Measurements from ENCODE around the gene PTH2R. TPM values are rescaled to one million over a fixed set of nuclear protein-coding genes. Genes with fewer than 3 reads are reported as not detected.

Gene PTH2R
- total RNA-seq, 2 donors from 2014 or later = 0.37 TPM; not detected in 1

GRCh38 chr2:208490492-208490891, 83.9 kb downstream of the PTH2R start:
- Histone ChIP-seq H3K9me3 (ENCODE audit: control insufficient read depth, low read length) (no peaks in the 10 kb centered on the region), H3K4me3 (ENCODE audit: low read length) (no peak overlapping the region), H3K27me3 (ENCODE audit: control insufficient read depth, insufficient read depth, low read length, poor library complexity, severe bottlenecking) (no peaks in the 10 kb centered on the region), H3K4me1 (ENCODE audit: control insufficient read depth, insufficient read depth, low read length) (no peaks in the 10 kb centered on the region), H3K27ac (ENCODE audit: low read depth, low read length) (no peak overlapping the region), H3K36me3 (ENCODE audit: control insufficient read depth, insufficient read depth, low read length) (no peaks in the 10 kb centered on the region), H3K9ac (ENCODE audit: extremely low read depth, low read length, poor library complexity, severe bottlenecking) (no peak overlapping the region)
- H3K27ac Mint-ChIP-seq = no peak overlapping the region
- H3K4me1 Mint-ChIP-seq = peaks cover 11% of the 10 kb centered on the region
- WGBS, 2 experiments (ENCODE audit: insufficient coverage in 1 of 2, insufficient read length in 1 of 2) = 95% methylated on average over 2 of the region's 2 CpGs; no CpG with 5 or more reads in 1 of the 2 experiments
- H3K4me3 Mint-ChIP-seq = no peak overlapping the region
- H3K9me3 Mint-ChIP-seq = no peaks in the 10 kb centered on the region
- no peaks in the 10 kb centered on the region for H3K27me3 Mint-ChIP-seq (ENCODE audit: insufficient read depth)
- H3K36me3 Mint-ChIP-seq (ENCODE audit: low read depth) = no peaks in the 10 kb centered on the region
- no peak for DNase-seq
- no peak for TF ChIP-seq CTCF (conservative IDR thresholded peaks at IDR 0.05)

GRCh38 chr2:208491641-208492040, 85.0 kb downstream of the PTH2R start:
- no peaks in the 10 kb centered on the region for H3K9me3 ChIP-seq (ENCODE audit: control insufficient read depth, low read length)
- H3K4me3 ChIP-seq (ENCODE audit: low read length) = no peak overlapping the region
- Mint-ChIP-seq H3K27me3 (ENCODE audit: insufficient read depth) (no peaks in the 10 kb centered on the region), H3K27ac (no peak overlapping the region), H3K9me3 (no peaks in the 10 kb centered on the region), H3K4me1 (peaks cover 11% of the 10 kb centered on the region), H3K4me3 (no peak overlapping the region), H3K36me3 (ENCODE audit: low read depth) (no peaks in the 10 kb centered on the region)
- no peak overlapping the region for H3K27ac ChIP-seq (ENCODE audit: low read depth, low read length)
- no peaks in the 10 kb centered on the region for H3K27me3 ChIP-seq (ENCODE audit: control insufficient read depth, insufficient read depth, low read length, poor library complexity, severe bottlenecking)
- TF ChIP-seq CTCF (conservative IDR thresholded peaks at IDR 0.05) = no peak
- DNase-seq = no peak
- no peaks in the 10 kb centered on the region for H3K36me3 ChIP-seq (ENCODE audit: control insufficient read depth, insufficient read depth, low read length)
- H3K9ac ChIP-seq (ENCODE audit: extremely low read depth, low read length, poor library complexity, severe bottlenecking) = no peak overlapping the region
- H3K4me1 ChIP-seq (ENCODE audit: control insufficient read depth, insufficient read depth, low read length) = no peaks in the 10 kb centered on the region
- 90% methylated on average over 2 of the region's 2 CpGs; no CpG with 5 or more reads in 1 of the 2 experiments for WGBS, 2 experiments (ENCODE audit: insufficient coverage in 1 of 2, insufficient read length in 1 of 2)

GRCh38 chr2:208492069-208492468, 85.5 kb downstream of the PTH2R start:
- Histone ChIP-seq H3K27me3 (ENCODE audit: control insufficient read depth, insufficient read depth, low read length, poor library complexity, severe bottlenecking) (no peaks in the 10 kb centered on the region), H3K4me1 (ENCODE audit: control insufficient read depth, insufficient read depth, low read length) (no peaks in the 10 kb centered on the region), H3K27ac (ENCODE audit: low read depth, low read length) (no peak overlapping the region), H3K9ac (ENCODE audit: extremely low read depth, low read length, poor library complexity, severe bottlenecking) (no peak overlapping the region), H3K9me3 (ENCODE audit: control insufficient read depth, low read length) (no peaks in the 10 kb centered on the region), H3K36me3 (ENCODE audit: control insufficient read depth, insufficient read depth, low read length) (no peaks in the 10 kb centered on the region), H3K4me3 (ENCODE audit: low read length) (no peak overlapping the region)
- H3K9me3 Mint-ChIP-seq = no peaks in the 10 kb centered on the region
- H3K36me3 Mint-ChIP-seq (ENCODE audit: low read depth) = no peaks in the 10 kb centered on the region
- no peaks in the 10 kb centered on the region for H3K27me3 Mint-ChIP-seq (ENCODE audit: insufficient read depth)
- WGBS, 2 experiments (ENCODE audit: insufficient coverage in 1 of 2, insufficient read length in 1 of 2) = 90 to 94% methylated on average over 2 to 3 of the region's 3 CpGs
- no peak for DNase-seq
- H3K4me1 Mint-ChIP-seq = peaks cover 11% of the 10 kb centered on the region
- TF ChIP-seq CTCF (conservative IDR thresholded peaks at IDR 0.05) = no peak
- no peak overlapping the region for H3K27ac Mint-ChIP-seq
- no peak overlapping the region for H3K4me3 Mint-ChIP-seq

All from endodermal cell (in vitro differentiated cells).